Right lobe of liver (tissue), 6 donors: ENCODE measurements around the gene IFT27. TPM values are rescaled to one million over a fixed set of nuclear protein-coding genes. Genes with fewer than 3 reads are reported as not detected.
"Not testable (repeated sequence)": the region's sequence is repeated elsewhere in the genome, so short reads cannot be mapped to it uniquely, and the experiment has no call there.

ENCODE experiments used
- ATAC-seq, 4 donors: fragments of 200-7000 bp; cut with Tn5 transposase; one replicate each; pipeline ENCODE4 v1.9.1; 2020; ENCODE audit warnings: mild to moderate bottlenecking in 4 of 4, moderate library complexity in 4 of 4
- DNase-seq, 3 donors: peaks; one replicate each; pipeline ENCODE4 v3.0.0-alpha.2; 2020
- H3K27ac ChIP-seq, 3 donors: fragments of 200-600 bp; one replicate each; pipeline ENCODE4 v1.8.0; 2022
- H3K27me3 ChIP-seq, 2 donors: fragments of 200-600 bp; one replicate each; pipeline ENCODE4 v1.8.0; 2022
- H3K36me3 ChIP-seq, 4 donors: fragments of 200-600 bp; sonication (generic) in 1 of 4; one replicate each; pipeline versions ENCODE4 v1.5.1 to v1.8.0; 2017 to 2022; ENCODE audit warnings: control low read depth in 1 of 4
- H3K4me1 ChIP-seq, 4 donors: fragments of 200-600 bp; sonication (generic) in 1 of 4; one replicate each; pipeline versions ENCODE4 v1.5.1 to v1.8.0; 2017 to 2022; ENCODE audit warnings: control low read depth in 1 of 4
- H3K4me3 ChIP-seq, 3 donors: fragments of 200-600 bp; one replicate each; pipeline ENCODE4 v1.8.0; 2022
- H3K9me3 ChIP-seq, 4 donors: fragments of 200-600 bp; sonication (generic) in 1 of 4; one replicate each; pipeline versions ENCODE4 v1.5.1 to v1.8.0; 2017 to 2022; ENCODE audit warnings: control low read depth in 1 of 4
- CTCF ChIP-seq, 4 donors: fragments of 200-600 bp in 3 of 4; fragments of 450-650 bp in 1 of 4; IDR thresholded peaks; one replicate each; pipeline versions ENCODE4 v1.5.1 to v1.8.0; 2016 to 2022; ENCODE audit warnings: antibody characterized with exemption in 4 of 4, mild to moderate bottlenecking in 2 of 4
- POLR2A ChIP-seq: fragments of 450-650 bp; IDR thresholded peaks from one replicate; pipeline ENCODE4 v1.6.1; 2017; ENCODE audit warnings: antibody characterized with exemption, mild to moderate bottlenecking
- WGBS: methylation state at CpG from one replicate; pipeline ENCODE4 v1.1.6; 2018; ENCODE audit warnings: low coverage, low lambda C conversion rate; ENCODE audit not compliant: insufficient coverage; ENCODE audit errors: missing lambda C conversion rate; 5-methylcytosine and 5-hydroxymethylcytosine counted together
- intact Hi-C, 2 donors: fragments of 100-400 bp; cut with DNase I; formaldehyde crosslinking; loops; one replicate each; pipeline versions ENCODE4 v1.11.2 to v1.14.1; 2022
- total RNA-seq, 6 experiments: library from RNA; depleted of rRNA in 2 of 6; stranded (reverse); fragments of >200 nt in 2 of 6; fragmentation: NEBNext Ultra II Directional in 3 of 6; extraction: Animal tissue kit (Norgen Biotek cat#: 25700) in 3 of 6; gene quantifications; one replicate each; pipeline versions ENCODE4 v1.1.0 to v1.2.4, GENCODE V29; 2016 to 2023
- donor health status: DM: no; HTN: yes; CAD: no.
- donor health status: DM: no; HTN: no; CAD: no.
- donor health status: DM: no; HTN: no; CAD: no.
- donor health status: DM: no; HTN: yes; CAD: no.
- donor health status: DM: no; HTN: yes; CAD: no.

IFT27 gene
- total RNA-seq, 6 experiments from 2014 or later, result 10.3 to 17.4 (median 14.8) TPM

DNA sequence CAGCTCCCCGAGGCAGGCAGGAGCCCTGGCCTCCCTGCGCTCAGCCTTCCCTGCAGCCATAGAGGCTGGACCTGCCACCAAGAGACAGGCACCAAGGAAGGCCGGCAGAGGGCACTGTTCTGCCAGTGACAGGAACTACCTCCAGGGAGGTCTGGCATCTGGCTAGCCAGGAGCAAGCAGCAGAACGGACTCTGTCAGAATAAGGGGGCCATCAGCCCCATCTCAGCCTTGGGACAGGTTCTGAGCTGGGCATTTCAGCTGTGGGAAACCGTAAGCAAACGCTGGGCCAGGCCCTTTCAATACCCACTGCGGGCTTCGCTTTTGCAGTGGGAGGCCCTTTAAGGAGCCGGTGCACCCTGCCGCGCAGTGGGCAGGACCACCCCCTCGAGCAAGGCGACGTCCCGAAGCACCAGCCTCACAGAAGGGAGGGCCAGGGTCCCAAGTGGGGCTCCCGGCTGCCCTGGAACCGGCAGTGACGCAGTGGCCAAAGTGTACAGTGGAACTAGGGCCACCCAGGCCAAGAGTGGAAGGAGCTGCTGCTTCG is 18.2 kb downstream of the IFT27 start:
- no peaks in the 10 kb centered on the region for H3K27me3 ChIP-seq
- DNase-seq (peak; percentile 80 to 85 (median 83)), ATAC-seq (peak; percentile 89 to 96 (median 92))
- 78% methylated on average over 3 of the region's 19 CpGs for WGBS
- H3K27ac ChIP-seq, result no peak overlapping the region
- intact Hi-C loops, result no loop called here
- peak; percentile 54 to 93 (median 87) for TF ChIP-seq CTCF (IDR thresholded peaks at IDR 0.05)
- no peak for TF ChIP-seq POLR2A
- no peaks in the 10 kb centered on the region for H3K9me3 ChIP-seq
- no peaks in the 10 kb centered on the region for H3K36me3 ChIP-seq
- no peak overlapping the region for H3K4me3 ChIP-seq
- H3K4me1 ChIP-seq, result no peaks in the 10 kb centered on the region

DNA sequence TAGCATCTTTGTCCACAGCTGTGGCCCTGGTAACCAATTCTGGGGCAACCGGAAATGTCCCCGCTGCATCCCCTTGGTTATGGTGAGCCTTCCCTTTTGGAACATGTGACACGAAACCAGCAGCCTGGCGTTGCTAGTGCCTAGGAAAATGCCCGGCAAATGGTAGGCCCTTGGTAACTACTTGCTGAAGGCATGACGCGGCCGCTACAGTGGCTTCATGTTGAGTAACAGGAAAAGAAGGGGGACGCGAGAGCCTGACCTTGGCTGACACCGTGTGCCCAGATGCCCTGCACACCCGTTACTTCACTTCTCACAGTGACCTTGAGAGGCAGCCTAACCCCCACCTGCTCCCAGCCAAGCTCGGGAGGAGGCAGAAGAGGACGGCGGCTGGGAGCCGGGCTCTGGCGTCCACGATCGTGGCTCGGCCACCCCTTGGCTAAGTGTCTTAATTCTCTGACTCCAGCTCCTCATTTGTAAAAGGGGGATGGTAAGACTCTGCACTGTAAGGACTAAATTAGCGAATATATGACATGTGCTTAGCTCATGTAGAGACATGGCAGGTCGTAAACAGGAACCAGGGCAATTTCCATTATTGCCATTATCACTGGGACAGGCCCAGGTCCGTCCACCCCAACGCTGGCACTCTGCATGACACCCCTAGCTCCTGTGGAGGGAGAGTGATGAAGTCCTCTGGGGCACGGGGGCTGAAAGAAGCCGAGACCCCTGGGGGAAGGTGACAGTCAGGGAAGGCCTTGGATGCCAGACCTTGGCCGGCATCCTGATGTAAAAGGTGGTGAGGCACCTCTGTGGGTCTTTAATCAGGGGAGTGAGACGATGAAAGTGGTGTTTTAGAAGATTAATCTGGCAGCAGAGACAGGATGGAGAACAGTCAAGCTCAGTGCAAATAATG is 18.9 kb downstream of the IFT27 start:
- H3K27me3 ChIP-seq, result no peaks in the 10 kb centered on the region
- no peaks in the 10 kb centered on the region for H3K4me1 ChIP-seq
- ATAC-seq, result no peak
- no peak for TF ChIP-seq CTCF (IDR thresholded peaks at IDR 0.05)
- H3K27ac ChIP-seq, result no peak overlapping the region
- H3K4me3 ChIP-seq, result no peak overlapping the region
- WGBS, result 48% methylated on average over 24 of the region's 28 CpGs
- no peak for DNase-seq
- H3K36me3 ChIP-seq, result no peaks in the 10 kb centered on the region
- no peaks in the 10 kb centered on the region for H3K9me3 ChIP-seq
- intact Hi-C loops, result no loop called here

- DNase-seq, result no peak
- 15% methylated on average over 5 of the region's 7 CpGs for WGBS
- H3K27me3 ChIP-seq, result no peaks in the 10 kb centered on the region
Observed at GRCh38 chr22:36756031-36756430, 19.9 kb downstream of the IFT27 start.

GRCh38 chr22:36755316-36755715 is 20.6 kb downstream of the IFT27 start:
- no peaks in the 10 kb centered on the region for H3K27me3 ChIP-seq
- no peak for ATAC-seq
- H3K9me3 ChIP-seq, result no peaks in the 10 kb centered on the region
- no peaks in the 10 kb centered on the region for H3K36me3 ChIP-seq
- H3K4me3 ChIP-seq, result no peak overlapping the region
- intact Hi-C loops, result no loop called here
- WGBS, result 44% methylated on average over 3 of the region's 6 CpGs
- H3K27ac ChIP-seq, result no peak overlapping the region
- no peak for TF ChIP-seq CTCF (IDR thresholded peaks at IDR 0.05)
- TF ChIP-seq POLR2A, result no peak
- no peak for DNase-seq
- H3K4me1 ChIP-seq, result no peaks in the 10 kb centered on the region

More at GRCh38 chr22:36756031-36756430, 19.9 kb downstream of the IFT27 start:
- H3K36me3 ChIP-seq, result no peaks in the 10 kb centered on the region
- intact Hi-C loops, result no loop called here
- H3K9me3 ChIP-seq, result no peaks in the 10 kb centered on the region
- TF ChIP-seq POLR2A (no peak), CTCF (IDR thresholded peaks at IDR 0.05) (no peak)
- H3K4me1 ChIP-seq, result no peaks in the 10 kb centered on the region
- H3K27ac ChIP-seq, result no peak overlapping the region
- no peak for ATAC-seq
- no peak overlapping the region for H3K4me3 ChIP-seq

GRCh38 chr22:36754881-36755280 is 21.0 kb downstream of the IFT27 start:
- H3K27me3 ChIP-seq, H3K4me1 ChIP-seq, H3K36me3 ChIP-seq, DNase-seq, intact Hi-C loops, ATAC-seq, H3K9me3 ChIP-seq, H3K4me3 ChIP-seq, H3K27ac ChIP-seq: not testable (repeated sequence)
- WGBS, result 70% methylated on average over 8 of the region's 9 CpGs
